Kidney (tissue), 14 donors: Measurements from ENCODE around the gene OR1F1. TPM values are rescaled to one million over a fixed set of nuclear protein-coding genes. Genes with fewer than 3 reads are reported as not detected.
A peak's percentile ranks its signal among the peaks of the same experiment; 100 is the strongest.

Experiments
- DNase-seq, 5 donors: peaks; one replicate each; pipeline ENCODE4 v3.0.0-alpha.2; 2013 to 2020
- FAIRE-seq: peaks from 2 replicates; lab custom pipeline; 2012; peaks lifted over from hg19 to GRCh38; lab: Jason Lieb, UNC
- H3K27ac ChIP-seq, 2 donors: one replicate each; pipeline ENCODE4 v1.7.0; 2013; ENCODE audit warnings: low read depth in 2 of 2, low read length in 2 of 2, inconsistent platforms in 1 of 2
- H3K27me3 ChIP-seq: one replicate; pipeline ENCODE4 v1.7.1; 2013; ENCODE audit warnings: low read length, inconsistent platforms; ENCODE audit not compliant: control insufficient read depth, insufficient read depth
- H3K36me3 ChIP-seq, 3 donors: one replicate each; pipeline versions ENCODE4 v1.7.0 to v1.7.1; 2013; ENCODE audit warnings: low read length in 3 of 3, control low read depth in 1 of 3, inconsistent platforms in 1 of 3; ENCODE audit not compliant: insufficient read depth in 3 of 3, control insufficient read depth in 2 of 3
- H3K4me1 ChIP-seq, 3 donors: one replicate each; pipeline versions ENCODE4 v1.7.0 to v1.7.1; 2013; ENCODE audit warnings: low read length in 3 of 3, inconsistent platforms in 1 of 3, low read depth in 1 of 3; ENCODE audit not compliant: control insufficient read depth in 2 of 3, insufficient read depth in 2 of 3
- H3K4me3 ChIP-seq, 3 donors: one replicate each; pipeline versions ENCODE4 v1.7.0 to v1.8.1; 2013; ENCODE audit warnings: low read length in 3 of 3, control low read depth in 1 of 3, inconsistent platforms in 1 of 3
- H3K9ac ChIP-seq, 3 donors: one replicate each; pipeline versions ENCODE4 v1.7.0 to v1.7.1; 2013; ENCODE audit warnings: low read length in 3 of 3, control low read depth in 1 of 3, inconsistent platforms in 1 of 3
- H3K9me3 ChIP-seq, 3 donors: one replicate each; pipeline versions ENCODE4 v1.7.0 to v1.7.1; 2013; ENCODE audit warnings: low read length in 3 of 3, control low read depth in 1 of 3, inconsistent platforms in 1 of 3; ENCODE audit not compliant: control insufficient read depth in 2 of 3, insufficient read depth in 1 of 3
- intact Hi-C: fragments of 100-400 bp; cut with DNase I; formaldehyde crosslinking; loops from one replicate; pipeline ENCODE4 v1.11.1; 2022
- polyA plus RNA-seq: library from polyadenylated mRNA; stranded (reverse); fragments of 350-450 nt; fragmentation: Illumina TruSeq; extraction: RNeasy Lipid Tissue Mini Kit (QIAGEN cat#74804); gene quantifications from one replicate; pipeline ENCODE4 v1.2.3, GENCODE V29; 2014; ENCODE audit warnings: low read depth, low replicate concordance; ENCODE audit not compliant: insufficient read depth
- total RNA-seq: library from RNA; stranded (reverse); fragmentation: NEBNext Ultra II Directional; extraction: Animal tissue kit (Norgen Biotek cat#: 25700); gene quantifications from one replicate; pipeline ENCODE4 v1.2.1, GENCODE V29; 2021
- TF ChIP-seq, protein P1 (sequence below): IDR thresholded peaks from 3 replicates; pipeline ENCODE4 v1.5.1; 2012; ENCODE audit warnings: mild to moderate bottlenecking, moderate library complexity, borderline replicate concordance; ENCODE audit not compliant: insufficient read depth; ENCODE audit errors: extremely low read depth
- donor health status: control.
- donor health status: control.
- donor health status: control.
- donor health status: control.
- donor health status: control.
- donor health status: DM: yes; HTN: yes; CAD: no.
- donor health status: Normal renal cell carcinoma (clear cell type).

The OR1F1 gene
- total and polyA plus RNA-seq, 2 donors from 2014 or later = not detected

DNA sequence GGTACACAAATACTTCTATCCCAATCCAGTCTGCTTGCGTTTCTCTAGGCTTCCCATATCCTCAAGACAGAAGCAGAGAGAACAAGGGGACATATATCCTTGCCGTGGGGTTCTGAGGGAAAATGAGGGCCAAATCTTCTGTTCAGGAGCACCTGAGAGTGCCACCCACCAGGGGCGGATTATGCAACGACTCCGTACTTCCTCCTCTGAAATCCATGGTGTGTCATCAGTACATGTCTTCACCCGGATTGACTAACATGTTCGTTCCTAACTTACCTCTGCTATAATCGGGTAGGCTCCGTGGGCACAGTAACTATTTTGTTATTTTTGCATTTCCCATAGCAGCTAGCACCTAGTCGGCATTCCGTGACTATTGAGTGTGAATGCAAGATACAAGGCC lies 54.7 kb downstream of the OR1F1 start:
- Histone ChIP-seq H3K27me3 (no peaks in the 10 kb centered on the region), H3K9me3 (no peaks in the 10 kb centered on the region), H3K36me3 (no peaks in the 10 kb centered on the region), H3K4me1 (no peaks in the 10 kb centered on the region), H3K27ac (no peak overlapping the region), H3K4me3 (no peak overlapping the region), H3K9ac (no peak overlapping the region)
- DNase-seq (no peak), FAIRE-seq (no peak)
- TF ChIP-seq, protein P1, sequence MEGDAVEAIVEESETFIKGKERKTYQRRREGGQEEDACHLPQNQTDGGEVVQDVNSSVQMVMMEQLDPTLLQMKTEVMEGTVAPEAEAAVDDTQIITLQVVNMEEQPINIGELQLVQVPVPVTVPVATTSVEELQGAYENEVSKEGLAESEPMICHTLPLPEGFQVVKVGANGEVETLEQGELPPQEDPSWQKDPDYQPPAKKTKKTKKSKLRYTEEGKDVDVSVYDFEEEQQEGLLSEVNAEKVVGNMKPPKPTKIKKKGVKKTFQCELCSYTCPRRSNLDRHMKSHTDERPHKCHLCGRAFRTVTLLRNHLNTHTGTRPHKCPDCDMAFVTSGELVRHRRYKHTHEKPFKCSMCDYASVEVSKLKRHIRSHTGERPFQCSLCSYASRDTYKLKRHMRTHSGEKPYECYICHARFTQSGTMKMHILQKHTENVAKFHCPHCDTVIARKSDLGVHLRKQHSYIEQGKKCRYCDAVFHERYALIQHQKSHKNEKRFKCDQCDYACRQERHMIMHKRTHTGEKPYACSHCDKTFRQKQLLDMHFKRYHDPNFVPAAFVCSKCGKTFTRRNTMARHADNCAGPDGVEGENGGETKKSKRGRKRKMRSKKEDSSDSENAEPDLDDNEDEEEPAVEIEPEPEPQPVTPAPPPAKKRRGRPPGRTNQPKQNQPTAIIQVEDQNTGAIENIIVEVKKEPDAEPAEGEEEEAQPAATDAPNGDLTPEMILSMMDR = no peak
- intact Hi-C loops = no loop called here

DNA sequence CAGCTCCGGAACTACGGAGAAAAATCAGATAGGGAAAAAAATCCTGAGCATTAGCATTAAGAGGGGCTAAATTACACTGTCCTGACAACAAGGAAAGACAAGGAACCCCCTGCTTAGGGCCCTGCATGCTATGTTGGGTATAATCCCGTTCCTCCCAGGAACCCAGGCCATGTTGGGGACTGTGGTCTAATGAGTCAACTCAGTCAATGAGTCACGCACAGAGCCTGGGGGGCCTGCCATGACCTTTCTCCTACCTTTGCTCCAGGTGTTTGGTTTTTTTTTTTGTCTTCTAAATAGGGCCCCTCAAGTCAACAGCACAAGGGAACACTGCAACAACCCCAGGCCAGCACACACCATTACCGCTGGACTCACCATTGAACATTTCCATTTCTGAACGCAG lies 55.9 kb downstream of the OR1F1 start:
- intact Hi-C loops = no loop called here
- no peak overlapping the region for H3K9ac ChIP-seq
- H3K9me3 ChIP-seq = no peaks in the 10 kb centered on the region
- TF ChIP-seq, protein P1 = no peak
- H3K36me3 ChIP-seq = no peaks in the 10 kb centered on the region
- H3K4me1 ChIP-seq = no peaks in the 10 kb centered on the region
- FAIRE-seq = no peak
- DNase-seq = peak in 1 of 5 donors; percentile 22
- no peak overlapping the region for H3K4me3 ChIP-seq
- H3K27me3 ChIP-seq = no peaks in the 10 kb centered on the region
- no peak overlapping the region for H3K27ac ChIP-seq

DNA sequence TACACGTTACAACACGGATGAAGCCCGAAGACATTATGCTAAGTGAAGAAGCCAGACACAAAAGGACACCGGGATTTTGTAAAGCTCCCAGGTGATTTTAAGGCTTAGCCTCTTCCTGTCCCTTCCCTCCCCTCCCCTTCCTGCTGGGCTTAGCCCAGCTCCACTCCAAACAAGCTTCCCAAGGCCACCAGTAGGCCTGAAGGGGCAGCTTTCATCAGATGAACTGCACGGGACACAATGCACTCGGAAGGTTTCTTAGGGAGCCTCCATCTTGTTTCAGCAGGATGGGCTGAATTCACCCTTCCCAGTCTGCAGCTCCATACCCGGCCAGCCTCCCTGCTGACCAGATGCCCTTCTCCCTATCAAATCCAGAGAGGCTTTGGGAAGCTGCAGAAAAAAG lies 58.0 kb downstream of the OR1F1 start:
- TF ChIP-seq, protein P1 = no peak
- H3K27me3 ChIP-seq = no peaks in the 10 kb centered on the region
- FAIRE-seq (no peak), DNase-seq (no peak)
- no peak overlapping the region for H3K4me3 ChIP-seq
- intact Hi-C loops = no loop called here
- H3K36me3 ChIP-seq = no peaks in the 10 kb centered on the region
- no peak overlapping the region for H3K27ac ChIP-seq
- no peaks in the 10 kb centered on the region for H3K4me1 ChIP-seq
- no peaks in the 10 kb centered on the region for H3K9me3 ChIP-seq
- H3K9ac ChIP-seq = no peak overlapping the region

DNA sequence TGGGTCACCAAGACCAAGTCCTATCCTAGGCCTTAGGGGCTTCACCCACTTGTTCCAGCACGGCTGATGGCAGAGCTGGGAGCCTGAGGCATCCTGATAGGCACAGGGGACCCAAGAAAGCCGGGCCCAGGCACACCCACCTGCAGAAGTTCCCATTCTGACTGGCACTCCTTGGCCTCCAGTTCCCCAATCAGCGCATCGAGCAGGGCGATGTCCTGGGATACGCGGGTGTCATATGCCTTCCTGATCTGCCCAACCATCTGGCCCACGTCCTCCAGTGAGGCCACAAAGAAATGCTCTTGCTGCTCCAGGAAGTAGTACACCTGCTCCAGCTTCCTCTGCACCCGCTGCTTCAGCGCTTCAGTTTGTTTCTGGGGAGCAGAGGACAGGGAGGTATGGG lies 58.9 kb downstream of the OR1F1 start:
- no peaks in the 10 kb centered on the region for H3K9me3 ChIP-seq
- H3K4me1 ChIP-seq = no peaks in the 10 kb centered on the region
- FAIRE-seq (no peak), DNase-seq (peak in 1 of 5 donors; percentile 46)
- no peak overlapping the region for H3K4me3 ChIP-seq
- H3K36me3 ChIP-seq = no peaks in the 10 kb centered on the region
- H3K27me3 ChIP-seq = no peaks in the 10 kb centered on the region
- TF ChIP-seq, protein P1 = no peak
- H3K9ac ChIP-seq = no peak overlapping the region
- intact Hi-C loops = no loop called here
- no peak overlapping the region for H3K27ac ChIP-seq
